ENCODE results near the gene IL18RAP.

- TF ChIP-seq REST (IDR thresholded peaks at IDR 0.05; ENCODE audit: low read depth) (no peak), MAX (IDR thresholded peaks at IDR 0.05) (no peak), TEAD4 (IDR thresholded peaks at IDR 0.05) (no peak), TAF1 (IDR thresholded peaks at IDR 0.05; ENCODE audit: low read depth) (no peak), FOXM1 (IDR thresholded peaks at IDR 0.05; ENCODE audit: borderline replicate concordance, low read depth) (no peak), NFIC (IDR thresholded peaks at IDR 0.05) (no peak), ZBTB7A (IDR thresholded peaks at IDR 0.05; ENCODE audit: low read depth) (no peak), RAD21 (IDR thresholded peaks at IDR 0.05; ENCODE audit: low read depth) (no peak), CREB1 (IDR thresholded peaks at IDR 0.05; ENCODE audit: low read depth) (no peak), EP300 (IDR thresholded peaks at IDR 0.05; ENCODE audit: borderline replicate concordance) (no peak), EGR1 (IDR thresholded peaks at IDR 0.05) (no peak), CEBPB (IDR thresholded peaks at IDR 0.05) (no peak), USF1 (IDR thresholded peaks at IDR 0.05) (no peak)
Measured at GRCh38 chr2:102485147-102485785, 62.3 kb downstream of the IL18RAP start.
